Measurements from ENCODE around the gene FILIP1.
"Not testable (repeated sequence)": the region's sequence is repeated elsewhere in the genome, so short reads cannot be mapped to it uniquely, and the experiment has no call there.

FILIP1 gene

DNA sequence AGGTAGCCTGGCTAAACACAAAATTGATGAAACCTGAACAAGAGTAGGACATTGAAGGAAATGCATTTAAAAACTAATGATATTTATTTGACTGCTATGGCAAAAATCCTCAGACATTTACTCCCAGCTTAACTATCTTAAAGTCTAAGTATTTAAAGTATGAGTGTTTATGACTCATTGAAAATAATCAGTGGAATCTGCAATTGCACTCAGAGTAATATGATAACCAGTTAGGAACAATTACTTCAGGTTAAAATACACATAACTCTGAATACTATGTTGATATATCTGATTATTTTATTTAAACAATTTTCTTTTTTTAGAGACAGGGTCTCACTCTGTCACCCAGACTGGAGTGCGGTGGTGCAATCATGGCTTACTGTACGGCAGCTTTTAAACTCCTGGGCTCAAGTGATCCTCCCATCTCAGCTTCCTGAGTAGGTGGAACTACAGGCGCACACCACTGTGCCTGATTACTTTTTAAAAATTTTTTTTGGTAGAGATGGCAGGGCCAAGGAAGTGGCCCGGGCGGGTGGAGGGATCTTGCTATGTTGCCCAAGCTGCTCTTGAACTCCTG is 43.9 kb downstream of the FILIP1 start:
- no peak for DNase-seq (ENCODE audit: low read depth in 2 of 2)

GRCh38 chr6:75446241-75446880 is 47.2 kb downstream of the FILIP1 start:
- no peak for DNase-seq (ENCODE audit: low read depth in 2 of 2)

DNA sequence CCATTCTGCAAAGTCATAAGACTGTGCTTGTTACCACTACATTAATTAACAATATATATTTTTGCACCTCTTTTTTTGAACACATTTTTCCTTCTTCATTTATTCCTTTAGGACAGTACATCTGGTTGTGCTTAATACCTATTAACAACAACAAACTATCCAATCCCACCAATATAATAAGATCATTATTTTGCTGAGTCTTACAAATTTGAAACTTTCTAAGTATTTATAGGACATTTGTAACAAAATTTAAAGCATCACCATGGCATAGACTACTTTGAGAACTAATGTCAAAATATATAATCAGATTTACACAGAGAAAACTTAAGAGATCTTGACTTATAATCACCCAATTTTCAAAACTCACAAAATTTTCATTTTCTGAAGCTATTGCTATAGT is 47.9 kb downstream of the FILIP1 start:
- no peak for DNase-seq (ENCODE audit: low read depth in 2 of 2)

- no peak for DNase-seq (ENCODE audit: low read depth in 2 of 2)
Measured at GRCh38 chr6:75444899-75445298, 48.7 kb downstream of the FILIP1 start.

GRCh38 chr6:75441883-75442282 is 51.7 kb downstream of the FILIP1 start:
- not testable (repeated sequence) for DNase-seq (ENCODE audit: low read depth in 2 of 2)

- DNase-seq (ENCODE audit: low read depth in 2 of 2): not testable (repeated sequence)
Measured at GRCh38 chr6:75441479-75441878, 52.1 kb downstream of the FILIP1 start.

GRCh38 chr6:75438442-75439116 is 55.0 kb downstream of the FILIP1 start:
- no peak for DNase-seq (ENCODE audit: low read depth in 2 of 2)

DNA sequence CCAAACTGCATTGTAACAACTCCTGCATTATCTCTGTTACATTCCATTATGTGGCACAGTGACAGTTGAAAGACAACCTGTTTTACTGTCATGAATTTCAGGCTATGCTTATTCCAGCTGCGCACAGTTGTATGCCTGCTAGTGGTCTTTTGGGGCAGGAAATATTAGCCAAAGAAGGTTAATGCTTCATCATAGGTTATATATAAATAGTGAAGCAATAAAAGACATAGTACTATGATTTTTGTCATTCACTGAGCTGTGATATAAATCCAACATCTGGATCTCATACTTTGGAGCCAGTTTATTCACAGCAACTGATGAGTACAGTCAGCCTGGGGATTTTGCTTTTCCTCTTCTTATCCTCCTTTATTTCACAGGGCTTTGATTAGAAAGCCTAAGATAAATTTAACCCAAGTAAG is 55.6 kb downstream of the FILIP1 start:
- DNase-seq (ENCODE audit: low read depth in 2 of 2): no peak

GRCh38 chr6:75437421-75437891 is 56.1 kb downstream of the FILIP1 start:
- no peak for DNase-seq (ENCODE audit: low read depth in 2 of 2)

DNA sequence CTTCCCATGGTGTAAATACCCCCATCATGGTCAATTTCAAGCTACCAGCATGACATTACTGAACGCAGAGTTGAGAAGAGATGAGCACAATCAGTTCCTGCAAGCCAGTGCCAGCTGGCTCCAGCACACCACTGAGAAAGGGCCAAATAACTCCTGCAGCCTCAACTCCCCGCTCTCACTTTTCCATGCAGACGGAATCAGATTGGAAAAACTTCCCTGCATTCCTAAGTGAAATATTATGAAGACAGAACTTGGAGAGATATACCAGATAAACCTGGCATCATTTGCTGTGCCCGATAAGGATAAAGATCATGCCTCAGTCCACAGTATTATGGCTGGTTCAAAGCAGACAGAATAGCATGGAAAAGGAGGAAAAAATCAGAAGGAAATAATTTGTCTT is 56.7 kb downstream of the FILIP1 start:
- no peak for DNase-seq (ENCODE audit: low read depth in 2 of 2)

- not testable (repeated sequence) for DNase-seq (ENCODE audit: low read depth in 2 of 2)
Measured at GRCh38 chr6:75432809-75433208, 60.8 kb downstream of the FILIP1 start.

DNA sequence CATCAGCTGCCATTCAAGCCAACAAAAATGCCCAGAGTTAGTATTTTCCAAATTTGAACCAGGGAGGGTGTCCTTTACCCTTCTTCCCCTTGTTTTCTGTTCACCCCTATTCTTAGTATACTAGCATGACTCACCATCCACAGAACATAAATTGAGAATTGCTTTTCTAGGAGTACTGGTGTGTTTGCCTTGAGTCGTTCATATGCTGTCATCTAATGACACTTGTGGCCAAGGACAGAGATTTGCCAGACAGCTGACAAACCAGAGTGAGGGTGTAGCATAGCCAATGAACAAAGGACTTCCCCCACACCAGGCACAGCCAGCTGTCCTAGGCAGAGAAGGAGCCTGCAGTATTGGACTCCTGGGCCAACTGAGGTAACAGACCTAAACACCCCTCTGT is 62.2 kb downstream of the FILIP1 start:
- no peak for DNase-seq (ENCODE audit: low read depth in 2 of 2)

DNA sequence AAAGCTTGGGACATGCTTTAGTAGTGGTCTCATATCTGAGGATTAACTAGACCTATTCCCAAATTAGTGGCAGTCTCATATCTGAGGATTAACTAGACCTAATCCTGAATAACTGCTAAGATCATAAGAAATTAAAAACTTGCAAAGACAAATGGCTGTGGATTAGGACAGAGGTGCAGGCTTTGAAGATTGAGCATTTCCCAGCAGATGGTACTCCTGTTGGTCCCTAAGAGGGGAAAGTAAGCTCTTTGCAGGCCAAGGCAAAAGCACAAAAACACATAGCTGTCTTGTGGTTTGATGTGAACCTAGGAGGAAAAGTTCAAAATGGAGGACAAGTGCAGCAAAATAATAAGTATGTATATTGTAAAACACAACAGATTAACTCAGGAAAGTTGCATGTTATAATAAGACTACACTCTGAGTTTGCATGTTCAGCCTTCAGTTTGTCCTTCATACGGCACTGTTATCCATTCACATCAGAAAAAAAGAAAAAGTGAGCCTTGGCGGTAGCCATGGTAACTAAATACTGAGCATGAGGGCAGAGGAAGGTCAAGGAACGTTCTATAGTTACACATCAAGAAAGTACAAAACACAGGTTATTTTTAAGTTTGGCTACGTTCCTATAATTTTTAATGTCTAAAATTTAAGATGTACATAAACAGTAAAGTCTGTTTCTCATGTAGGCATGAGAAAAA is 62.8 kb downstream of the FILIP1 start:
- DNase-seq (ENCODE audit: low read depth in 2 of 2): no peak

DNA sequence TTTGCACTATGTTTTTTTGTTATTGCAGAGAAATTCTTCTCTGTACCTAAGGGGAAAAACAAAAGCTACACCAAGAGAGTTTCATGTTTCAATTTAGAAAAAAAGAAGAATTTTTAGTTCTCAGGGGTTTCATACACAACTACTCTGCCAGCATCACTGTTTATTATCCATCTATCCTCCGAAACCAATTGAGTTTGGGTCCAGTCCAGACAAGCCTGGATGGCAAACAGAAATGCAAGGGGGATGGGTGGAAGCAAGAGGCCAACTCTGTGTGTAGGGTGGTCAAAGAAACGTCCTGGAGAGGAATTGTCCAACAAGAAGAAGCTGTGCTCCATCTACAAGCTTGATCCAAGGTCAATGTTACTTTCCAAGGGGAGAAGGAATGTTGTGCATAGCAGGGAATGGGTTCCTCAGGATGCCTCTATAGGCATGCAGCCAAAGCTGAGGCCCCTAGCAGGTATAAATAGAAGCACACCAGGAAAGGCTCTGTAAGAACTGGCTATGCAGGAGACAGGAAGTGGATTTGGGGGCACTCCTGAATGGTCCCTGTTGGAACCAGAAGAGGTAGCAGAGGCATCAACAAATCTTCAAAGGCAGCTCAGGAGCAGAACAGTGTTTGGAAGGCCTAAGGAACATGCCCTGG is 64.4 kb downstream of the FILIP1 start:
- no peak for DNase-seq (ENCODE audit: low read depth in 2 of 2)

GRCh38 chr6:75428204-75428603 is 65.4 kb downstream of the FILIP1 start:
- DNase-seq (ENCODE audit: low read depth in 2 of 2): no peak

DNA sequence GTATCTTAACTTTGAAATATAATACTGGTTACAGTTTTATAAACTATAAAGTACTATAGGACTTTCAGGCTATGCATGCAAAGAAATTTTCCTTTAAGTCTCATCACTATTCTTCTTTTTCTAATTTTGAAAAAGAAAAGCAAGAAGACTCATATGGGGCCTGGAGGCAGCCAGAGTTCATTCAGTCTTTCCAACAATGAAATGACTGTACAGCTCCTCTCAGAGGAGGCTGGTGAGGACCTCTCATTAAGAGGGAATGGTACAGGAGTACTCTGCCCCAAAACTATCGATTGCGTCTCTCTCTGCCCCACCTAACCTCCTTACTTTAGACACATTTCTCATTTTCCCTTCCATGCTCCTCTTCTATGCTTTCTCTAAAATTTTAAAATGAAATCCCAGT is 66.3 kb downstream of the FILIP1 start:
- DNase-seq (ENCODE audit: low read depth in 2 of 2): no peak

DNA sequence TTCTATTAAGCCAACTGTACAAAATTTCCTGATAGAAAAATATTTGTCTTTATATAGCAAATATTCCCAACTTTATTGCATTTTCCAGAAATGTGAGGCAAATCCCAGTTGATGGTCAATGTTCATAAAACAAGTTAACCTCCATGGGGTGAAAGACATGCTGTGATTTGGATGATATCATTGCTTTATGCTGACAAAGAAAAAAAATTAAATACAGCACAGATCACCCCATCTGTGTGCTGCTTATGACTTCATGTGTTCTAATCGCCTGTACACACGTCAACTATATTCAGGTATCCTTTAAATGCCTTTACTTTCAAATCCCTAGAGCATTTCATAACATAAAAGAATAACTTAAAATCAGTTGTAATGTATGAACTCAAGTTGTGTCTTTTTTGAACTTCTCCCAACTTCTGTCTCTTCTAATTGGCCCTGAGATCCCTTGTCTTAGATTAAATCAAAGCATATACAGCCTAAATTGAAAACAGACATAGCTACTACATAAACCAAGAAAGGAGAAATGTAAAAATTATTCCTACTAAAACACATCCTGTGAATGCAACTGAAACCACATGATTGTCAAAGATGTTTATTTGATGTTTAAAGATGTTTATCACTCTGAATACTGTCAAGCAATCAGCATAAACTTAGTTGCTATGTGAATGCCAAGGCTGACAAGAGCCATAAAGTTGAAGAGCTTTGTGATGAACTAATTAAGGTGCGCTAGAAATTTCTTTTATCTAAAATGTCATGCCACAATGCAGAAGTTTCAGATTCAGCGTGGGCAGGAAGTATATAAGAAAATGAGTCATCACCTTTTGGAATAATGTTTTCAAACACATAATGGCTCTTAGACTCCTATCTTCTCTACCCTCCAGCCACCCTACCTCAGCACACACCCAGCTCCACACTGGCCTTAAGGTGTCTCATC is 68.7 kb downstream of the FILIP1 start:
- no peak for DNase-seq (ENCODE audit: low read depth in 2 of 2)

- no peak for DNase-seq (ENCODE audit: low read depth in 2 of 2)
Measured at GRCh38 chr6:75423386-75423785, 70.2 kb downstream of the FILIP1 start.

DNA sequence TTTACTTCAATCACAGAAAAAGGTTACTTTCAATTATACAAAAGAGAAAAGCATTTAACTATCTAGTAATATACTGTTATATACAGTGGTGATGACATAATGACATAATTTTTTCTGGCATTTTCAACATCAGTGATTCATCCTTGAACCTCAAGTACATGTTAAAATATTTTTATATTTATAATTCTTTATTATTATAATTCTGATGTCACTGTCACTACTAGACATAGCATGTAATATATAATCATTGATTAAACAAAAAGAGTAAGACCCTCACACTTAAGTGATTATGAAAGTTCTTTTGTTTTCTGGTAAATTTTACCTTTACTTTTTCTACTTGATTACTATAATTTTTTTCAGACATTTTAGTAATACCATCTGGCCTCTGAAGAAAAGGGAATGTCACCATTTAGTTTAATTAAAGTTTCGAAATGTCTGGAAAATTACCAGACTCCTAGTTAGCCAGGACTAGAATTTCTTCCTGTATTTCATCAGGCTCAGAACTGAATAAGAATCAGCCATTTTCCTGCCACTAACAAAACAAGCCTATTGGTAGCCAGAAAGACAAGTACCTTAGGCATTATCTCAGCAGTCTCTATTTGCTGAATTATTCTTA is 71.5 kb downstream of the FILIP1 start:
- no peak for DNase-seq (ENCODE audit: low read depth in 2 of 2)

- DNase-seq (ENCODE audit: low read depth in 2 of 2): no peak
Measured at GRCh38 chr6:75421316-75422023, 72.1 kb downstream of the FILIP1 start.
